A673 (cell line): ENCODE measurements around the gene CDR2. TPM values are rescaled to one million over a fixed set of nuclear protein-coding genes. Genes with fewer than 3 reads are reported as not detected.

Experiments
- BruUV-seq: library from RNA; stranded (reverse); fragments of 400-500 nt; replicated peaks from 2 replicates; lab custom pipeline; 2021; lab: Mats Ljungman, UMichigan
- CTCF ChIA-PET: fragments of 300-600 bp; sonication (Branson Sonifier 250); formaldehyde crosslinking; loops from one replicate; lab custom pipeline; 2022; ENCODE audit warnings: antibody characterized with exemption; lab: Charles Lee
- POLR2A ChIA-PET: fragments of 300-600 bp; sonication (Branson Sonifier 250); formaldehyde crosslinking; loops from one replicate; lab custom pipeline; 2022; ENCODE audit warnings: antibody characterized with exemption; ENCODE audit not compliant: low non-redundant PET; lab: Charles Lee
- DNase-seq: peaks from one replicate; pipeline ENCODE4 v3.0.0-alpha.2; 2015; ENCODE audit warnings: low spot score
- H3K27ac ChIP-seq: fragments of 200-600 bp; sonication (generic); 2 replicates; pipeline ENCODE4 v1.5.1; 2016; ENCODE audit warnings: mixed run types, low read depth, mild to moderate bottlenecking, mixed read lengths, antibody characterized with exemption, low read length; ENCODE audit not compliant: poor library complexity, severe bottlenecking
- H3K27me3 ChIP-seq: fragments of 200-600 bp; sonication (generic); replicated peaks from 2 replicates; pipeline ENCODE4 v1.6.1; 2017; ENCODE audit warnings: mixed run types, low read depth, mild to moderate bottlenecking, mixed read lengths, antibody characterized with exemption, low read length; ENCODE audit not compliant: insufficient read depth, poor library complexity
- H3K36me3 ChIP-seq: fragments of 200-600 bp; sonication (generic); 2 replicates; pipeline ENCODE4 v1.6.1; 2016; ENCODE audit warnings: mixed run types, mild to moderate bottlenecking, mixed read lengths, antibody characterized with exemption, low read length; ENCODE audit not compliant: insufficient read depth, poor library complexity, severe bottlenecking
- H3K4me1 ChIP-seq: fragments of 200-600 bp; sonication (generic); 2 replicates; pipeline ENCODE4 v1.6.1; 2017; ENCODE audit warnings: mixed run types, mild to moderate bottlenecking, mixed read lengths, antibody characterized with exemption, low read length; ENCODE audit not compliant: insufficient read depth, poor library complexity, severe bottlenecking
- H3K4me3 ChIP-seq: fragments of 200-600 bp; sonication (generic); 2 replicates; pipeline ENCODE4 v1.5.1; 2016; ENCODE audit warnings: low read depth, mixed run types, mild to moderate bottlenecking, mixed read lengths, low read length; ENCODE audit not compliant: poor library complexity, severe bottlenecking
- H3K9me3 ChIP-seq: fragments of 200-600 bp; sonication (generic); 2 replicates; pipeline ENCODE4 v1.6.1; 2016; ENCODE audit warnings: mixed run types, low read depth, mild to moderate bottlenecking, mixed read lengths, antibody characterized with exemption, low read length; ENCODE audit not compliant: poor library complexity, severe bottlenecking
- CTCF ChIP-seq: fragments of 300-800, 200-600 bp; sonication (generic); conservative IDR thresholded peaks from 2 replicates; pipeline ENCODE4 v1.5.1; 2017; ENCODE audit warnings: low read depth, mild to moderate bottlenecking, antibody characterized with exemption, low read length, moderate library complexity, mixed read lengths
- EZH2 ChIP-seq: fragments of 200-600 bp; sonication (generic); IDR thresholded peaks from 2 replicates; pipeline ENCODE4 v1.6.1; 2017; ENCODE audit warnings: borderline replicate concordance, low read depth, mild to moderate bottlenecking, mixed read lengths, antibody characterized with exemption, low read length; ENCODE audit not compliant: poor library complexity, severe bottlenecking
- intact Hi-C: fragments of 100-400 bp; cut with micrococcal nuclease; formaldehyde crosslinking; loops from one replicate; pipeline ENCODE4 v1.10.0; 2022; ENCODE audit not compliant: unreplicated experiment
- total RNA-seq: library from RNA; stranded (reverse); gene quantifications from 2 replicates; pipeline ENCODE4 v1.2.3, GENCODE V29; 2021

CDR2 gene
- total RNA-seq, 1 experiment from 2014 or later = 40.5 TPM

GRCh38 chr16:22360963-22361659 lies 13.3 kb downstream of the CDR2 start:
- no TSS peak for BruUV-seq
- Histone ChIP-seq H3K27me3 (no peaks in the 10 kb centered on the region), H3K4me1 (peaks cover 16% of the 10 kb centered on the region), H3K36me3 (peaks cover 29% of the 10 kb centered on the region), H3K27ac (peak overlapping the region; percentile 45), H3K4me3 (no peak overlapping the region), H3K9me3 (no peaks in the 10 kb centered on the region)
- ChIA-PET POLR2A (no interaction called here), CTCF (interaction anchor here (0.6 kb wide), 1 partner anchor 40 kb away, joined by 4 read pairs; no protein-coding TSS in a partner anchor)
- no peak for TF ChIP-seq CTCF
- TF ChIP-seq EZH2 = no peak
- intact Hi-C loops = no loop called here
- peak; percentile 35 for DNase-seq

- Histone ChIP-seq H3K27me3 (no peaks in the 10 kb centered on the region), H3K27ac (no peak overlapping the region), H3K9me3 (no peaks in the 10 kb centered on the region), H3K36me3 (peaks cover 22% of the 10 kb centered on the region), H3K4me3 (no peak overlapping the region), H3K4me1 (peaks cover 22% of the 10 kb centered on the region)
- CTCF ChIA-PET = interaction anchor here (1.1 kb wide), 1 partner anchor 39 kb away, joined by 3 read pairs; no protein-coding TSS in a partner anchor
- POLR2A ChIA-PET = interaction anchor here (0.7 kb wide), 1 partner anchor 259 kb away, joined by 4 read pairs; no protein-coding TSS in a partner anchor
- no peak for DNase-seq
- intact Hi-C loops = no loop called here
- BruUV-seq = no TSS peak
- TF ChIP-seq EZH2 = no peak
- no peak for TF ChIP-seq CTCF
These were observed 14.7 kb downstream of the CDR2 start for GRCh38 chr16:22359679-22360078.

DNA sequence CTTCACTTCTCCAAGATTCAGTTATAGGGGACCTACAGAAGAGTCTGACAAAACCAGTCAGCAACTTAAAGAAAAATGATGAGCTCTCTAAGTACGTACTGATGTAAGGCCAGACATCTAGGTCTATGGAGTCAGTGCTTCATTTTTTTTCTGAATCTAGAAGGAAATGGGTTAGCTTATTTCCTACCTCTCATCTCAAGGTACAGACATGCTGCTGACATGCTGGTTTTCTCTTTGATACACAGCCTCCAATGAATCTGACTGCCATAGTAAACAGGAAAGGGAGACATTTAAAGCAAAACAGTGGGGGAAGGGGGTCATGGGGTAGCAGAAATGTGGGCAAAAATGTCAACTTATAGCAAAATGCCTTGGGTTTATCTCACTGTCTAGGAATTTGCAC lies 16.4 kb downstream of the CDR2 start:
- BruUV-seq = no TSS peak
- CTCF ChIA-PET = no interaction called here
- Histone ChIP-seq H3K4me3 (no peak overlapping the region), H3K36me3 (peaks cover 6% of the 10 kb centered on the region), H3K27ac (peak overlapping the region; percentile 3), H3K4me1 (peaks cover 35% of the 10 kb centered on the region), H3K27me3 (no peaks in the 10 kb centered on the region), H3K9me3 (no peaks in the 10 kb centered on the region)
- no peak for DNase-seq
- POLR2A ChIA-PET = no interaction called here
- intact Hi-C loops = no loop called here
- TF ChIP-seq EZH2 (no peak), CTCF (no peak)
